Bronchial epithelial cell (primary cell): ENCODE results near the gene ZNF335. TPM values are rescaled to one million over a fixed set of nuclear protein-coding genes. Genes with fewer than 3 reads are reported as not detected.

ENCODE experiments used
- DNase-seq: peaks from one replicate; pipeline ENCODE4 v3.0.0-alpha.2; 2010; ENCODE audit warnings: low read depth
- FAIRE-seq: peaks from 2 replicates; lab custom pipeline; 2011; peaks lifted over from hg19 to GRCh38; lab: Jason Lieb, UNC
- H3K27me3 ChIP-seq: 2 replicates; pipeline ENCODE4 v1.5.1; 2011; ENCODE audit warnings: low read length; ENCODE audit not compliant: control insufficient read depth, insufficient read depth
- H3K36me3 ChIP-seq: 2 replicates; pipeline ENCODE4 v1.5.1; 2011; ENCODE audit warnings: low read length; ENCODE audit not compliant: control insufficient read depth, insufficient read depth
- H3K4me3 ChIP-seq: 2 replicates; pipeline ENCODE4 v1.5.1; 2011; ENCODE audit warnings: mild to moderate bottlenecking, low read depth, low read length, control low read depth
- total RNA-seq: library from RNA; depleted of rRNA; stranded (reverse); fragments of >200 nt; gene quantifications from 2 replicates; pipeline ENCODE4 v1.2.1, GENCODE V29; 2014
- TF ChIP-seq, protein P1 (sequence below): IDR thresholded peaks from 2 replicates; pipeline ENCODE4 v1.5.1; 2011; ENCODE audit warnings: mild to moderate bottlenecking, moderate library complexity, low read length, control low read depth, inconsistent platforms; ENCODE audit not compliant: insufficient read depth, severe bottlenecking

ZNF335 gene
- total RNA-seq, 1 donor from 2014 or later = 10.3 TPM

DNA sequence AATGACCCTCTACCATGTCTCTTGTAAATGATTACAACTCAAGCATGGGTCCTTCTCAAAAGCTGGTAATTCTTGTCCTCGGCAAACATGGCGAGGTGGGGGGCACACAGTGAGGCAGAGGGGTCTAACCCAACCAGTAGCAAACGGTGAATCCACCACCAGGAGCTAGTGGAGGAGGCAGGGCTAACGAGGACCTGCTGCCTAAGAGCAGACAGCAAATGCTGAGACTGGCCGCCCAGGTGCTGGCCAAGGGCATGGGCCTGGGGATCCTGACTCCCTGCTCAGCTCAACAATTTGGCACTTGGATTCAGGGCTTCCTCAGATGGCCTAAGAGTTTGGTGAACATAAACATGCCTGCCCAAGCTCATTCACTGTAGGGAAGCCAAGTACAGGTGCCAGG lies 19.1 kb downstream of the ZNF335 start:
- FAIRE-seq = no peak

GRCh38 chr20:45951925-45952834 lies 19.8 kb downstream of the ZNF335 start:
- H3K27me3 ChIP-seq = no peaks in the 10 kb centered on the region
- no peak for DNase-seq
- TF ChIP-seq, protein P1, sequence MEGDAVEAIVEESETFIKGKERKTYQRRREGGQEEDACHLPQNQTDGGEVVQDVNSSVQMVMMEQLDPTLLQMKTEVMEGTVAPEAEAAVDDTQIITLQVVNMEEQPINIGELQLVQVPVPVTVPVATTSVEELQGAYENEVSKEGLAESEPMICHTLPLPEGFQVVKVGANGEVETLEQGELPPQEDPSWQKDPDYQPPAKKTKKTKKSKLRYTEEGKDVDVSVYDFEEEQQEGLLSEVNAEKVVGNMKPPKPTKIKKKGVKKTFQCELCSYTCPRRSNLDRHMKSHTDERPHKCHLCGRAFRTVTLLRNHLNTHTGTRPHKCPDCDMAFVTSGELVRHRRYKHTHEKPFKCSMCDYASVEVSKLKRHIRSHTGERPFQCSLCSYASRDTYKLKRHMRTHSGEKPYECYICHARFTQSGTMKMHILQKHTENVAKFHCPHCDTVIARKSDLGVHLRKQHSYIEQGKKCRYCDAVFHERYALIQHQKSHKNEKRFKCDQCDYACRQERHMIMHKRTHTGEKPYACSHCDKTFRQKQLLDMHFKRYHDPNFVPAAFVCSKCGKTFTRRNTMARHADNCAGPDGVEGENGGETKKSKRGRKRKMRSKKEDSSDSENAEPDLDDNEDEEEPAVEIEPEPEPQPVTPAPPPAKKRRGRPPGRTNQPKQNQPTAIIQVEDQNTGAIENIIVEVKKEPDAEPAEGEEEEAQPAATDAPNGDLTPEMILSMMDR = no peak
- no peak overlapping the region for H3K4me3 ChIP-seq
- FAIRE-seq = no peak
- H3K36me3 ChIP-seq = peaks cover 42% of the 10 kb centered on the region

More for the DNA sequence above, 19.1 kb downstream of the ZNF335 start:
- DNase-seq = no peak
- Histone ChIP-seq H3K27me3 (no peaks in the 10 kb centered on the region), H3K36me3 (peaks cover 41% of the 10 kb centered on the region), H3K4me3 (no peak overlapping the region)
- TF ChIP-seq, protein P1 = no peak

DNA sequence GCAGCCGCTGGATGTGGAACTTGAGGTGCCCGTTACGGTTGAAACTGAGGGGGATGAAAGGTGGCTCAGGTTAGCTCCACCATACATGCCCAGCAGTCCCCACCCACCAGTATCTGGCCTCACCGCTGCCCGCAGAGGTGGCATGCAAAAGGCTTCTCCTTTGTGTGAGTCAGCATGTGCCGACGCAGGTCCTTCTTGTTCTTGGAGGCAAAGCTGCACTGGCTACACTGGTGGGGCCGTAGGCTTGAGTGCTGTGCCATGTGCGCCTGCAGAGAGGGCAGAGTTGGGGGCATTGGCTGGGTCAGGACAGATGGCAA lies 21.7 kb downstream of the ZNF335 start:
- H3K4me3 ChIP-seq = no peak overlapping the region
- H3K36me3 ChIP-seq = peaks cover 48% of the 10 kb centered on the region
- TF ChIP-seq, protein P1 = no peak
- DNase-seq = no peak
- FAIRE-seq = no peak
- no peaks in the 10 kb centered on the region for H3K27me3 ChIP-seq

DNA sequence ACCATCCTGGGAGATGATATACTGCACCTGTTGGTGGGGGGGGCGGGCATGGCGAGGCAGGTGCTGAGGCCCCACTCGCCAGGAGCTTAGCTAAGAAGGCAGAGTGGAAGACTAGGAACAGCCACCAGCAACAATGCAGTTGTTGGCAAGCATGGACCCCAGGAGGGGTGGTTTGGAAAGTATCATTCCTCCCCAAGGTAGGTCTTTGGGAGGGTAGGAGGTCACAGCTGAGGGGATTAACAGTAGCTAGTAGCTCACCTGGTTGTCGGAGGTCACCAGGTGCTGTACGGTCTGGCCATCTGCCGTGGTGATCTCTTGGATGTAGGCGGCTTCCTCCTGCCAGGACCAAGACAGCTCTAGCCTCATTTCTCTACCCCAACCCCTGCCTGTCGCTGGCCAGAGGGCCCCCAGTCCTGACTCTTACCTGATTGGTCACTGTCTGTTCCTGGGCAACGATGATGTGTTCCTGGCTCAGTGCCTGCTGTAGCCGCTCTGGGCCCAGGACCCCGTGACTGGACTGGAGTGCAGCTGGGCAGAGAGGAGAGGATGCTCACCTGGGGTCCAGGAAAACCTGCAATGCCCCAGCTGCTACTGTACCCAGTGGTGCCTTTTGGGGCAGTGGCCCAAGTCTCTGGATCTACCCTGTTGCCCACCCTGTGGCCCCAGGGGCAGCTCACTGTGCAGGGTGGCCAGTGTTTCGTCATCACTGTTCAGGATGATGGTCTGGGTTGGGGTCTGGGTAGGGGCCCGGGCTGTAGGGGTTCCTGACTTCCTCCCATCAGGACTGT lies 22.3 kb downstream of the ZNF335 start:
- H3K36me3 ChIP-seq = peaks cover 54% of the 10 kb centered on the region
- no peak overlapping the region for H3K4me3 ChIP-seq
- no peak for FAIRE-seq
- DNase-seq = no peak
- TF ChIP-seq, protein P1 = no peak
- H3K27me3 ChIP-seq = no peaks in the 10 kb centered on the region

- TF ChIP-seq, protein P1 = no peak
- H3K4me3 ChIP-seq = no peak overlapping the region
- H3K27me3 ChIP-seq = no peaks in the 10 kb centered on the region
- no peak for FAIRE-seq
- H3K36me3 ChIP-seq = peaks cover 56% of the 10 kb centered on the region
- DNase-seq = no peak
Observed at GRCh38 chr20:45948742-45949541, 23.1 kb downstream of the ZNF335 start.
